GM19193 (cell line): ENCODE results near the gene IL17B.
A peak's percentile ranks its signal among the peaks of the same experiment; 100 is the strongest.

Experiments
- POLR2A ChIP-seq: IDR thresholded peaks from 4 replicates; pipeline ENCODE4 v1.6.1; 2011; ENCODE audit not compliant: insufficient read depth, insufficient read length; ENCODE audit errors: extremely low read depth

IL17B gene

DNA sequence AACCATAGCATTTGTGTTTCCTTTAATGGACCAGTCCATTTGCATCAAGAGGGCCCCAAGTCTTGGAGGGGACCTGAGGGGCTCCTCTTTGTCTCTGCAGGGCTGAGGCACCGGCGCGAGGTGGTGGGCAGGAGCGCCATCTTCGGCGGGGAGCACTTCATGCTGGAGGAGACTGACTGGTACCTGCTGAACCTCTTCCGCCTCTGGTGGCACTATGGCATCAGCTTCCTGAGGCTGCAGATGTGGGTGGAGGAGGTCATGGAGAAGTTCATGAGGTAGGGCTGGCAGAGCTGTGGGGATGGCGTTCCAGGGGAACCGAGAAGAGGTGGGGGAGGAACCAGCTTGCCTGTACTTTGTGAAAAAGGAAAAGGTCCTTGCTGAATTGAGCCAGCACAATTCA, 15.2 kb downstream of the IL17B start:
- TF ChIP-seq POLR2A: no peak

DNA sequence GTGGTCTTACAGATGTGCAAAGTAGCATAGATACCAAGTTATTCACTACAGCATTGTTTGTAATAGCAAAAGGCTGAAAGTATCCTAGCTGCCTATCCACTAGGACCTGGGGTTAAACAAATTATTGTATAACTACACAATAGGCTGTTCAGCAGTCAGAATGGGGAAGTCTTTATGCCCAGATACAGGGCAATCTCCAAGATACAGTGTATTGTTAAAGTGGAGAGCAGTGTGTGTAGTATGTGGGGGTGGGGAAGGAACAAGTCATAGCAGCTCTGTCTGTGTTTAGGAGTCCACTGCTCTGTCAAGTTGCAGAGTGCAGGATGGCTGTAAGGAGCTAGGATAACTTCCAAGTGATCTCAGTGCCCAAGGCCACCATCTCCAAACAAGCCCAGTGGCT, 15.7 kb downstream of the IL17B start:
- no peak for TF ChIP-seq POLR2A

DNA sequence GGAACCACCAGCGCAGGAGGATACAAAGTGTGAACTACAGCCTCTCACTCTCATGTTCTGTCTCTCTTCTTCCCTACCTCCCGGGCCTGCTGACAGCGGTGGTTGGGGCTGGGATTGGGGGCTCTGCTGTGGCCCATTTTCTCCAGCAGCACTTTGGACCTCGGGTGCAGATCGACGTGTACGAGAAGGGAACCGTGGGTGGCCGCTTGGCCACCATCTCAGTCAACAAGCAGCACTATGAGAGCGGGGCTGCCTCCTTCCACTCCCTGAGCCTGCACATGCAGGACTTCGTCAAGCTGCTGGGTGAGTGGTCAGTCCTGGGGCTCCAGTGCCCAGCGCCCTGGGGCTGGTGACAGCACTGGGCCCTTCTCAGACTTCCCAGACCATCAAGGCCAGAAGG, 16.6 kb downstream of the IL17B start:
- TF ChIP-seq POLR2A: no peak

DNA sequence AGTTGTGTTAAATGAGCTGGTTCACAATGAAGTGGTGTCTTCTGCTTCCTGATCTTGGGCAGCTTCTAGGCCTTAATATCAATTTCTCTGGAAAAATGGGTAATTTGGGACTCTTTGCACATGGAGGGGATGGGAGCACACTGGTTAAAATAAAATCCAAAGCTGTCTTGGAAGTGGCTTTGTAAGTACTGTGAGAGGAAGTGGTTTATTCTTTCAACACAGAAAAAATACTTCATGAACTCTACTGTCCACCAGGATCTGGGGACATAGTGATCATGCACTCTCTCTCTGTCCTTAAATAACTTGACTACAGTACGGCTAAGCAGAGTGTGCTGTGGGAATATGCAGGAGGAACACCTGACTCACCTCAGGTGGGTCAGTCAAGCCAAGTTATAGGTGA, 18.8 kb downstream of the IL17B start:
- TF ChIP-seq POLR2A: no peak

DNA sequence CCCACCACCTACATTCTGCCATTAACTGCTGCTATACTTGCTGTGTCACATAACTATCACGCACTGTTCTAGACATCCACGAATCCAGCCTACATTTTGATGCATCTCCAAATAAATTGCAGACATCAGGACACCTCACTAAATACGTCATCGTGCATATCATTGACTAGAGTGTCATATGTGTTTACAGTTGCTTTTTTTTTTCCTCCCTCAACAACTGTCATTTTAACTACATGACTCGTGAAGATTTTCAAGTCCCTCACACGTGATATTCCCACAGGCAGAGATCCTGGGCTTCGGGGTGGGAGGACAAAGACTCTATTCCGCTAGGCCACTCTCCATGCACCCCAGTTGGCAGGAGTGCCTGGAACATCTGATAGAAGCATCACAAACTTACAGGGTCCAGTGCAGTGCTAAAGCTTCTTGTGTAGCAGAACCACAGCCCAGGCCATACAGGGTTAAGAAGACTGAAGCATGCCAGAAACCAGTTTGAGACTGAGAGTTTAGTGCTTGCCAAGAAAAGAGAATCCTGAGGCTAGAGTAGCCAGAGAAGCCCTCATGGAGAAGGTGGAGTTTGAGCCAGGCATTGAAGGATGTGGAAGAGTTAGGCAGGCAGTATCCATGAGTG, 20.1 kb downstream of the IL17B start:
- no peak for TF ChIP-seq POLR2A

DNA sequence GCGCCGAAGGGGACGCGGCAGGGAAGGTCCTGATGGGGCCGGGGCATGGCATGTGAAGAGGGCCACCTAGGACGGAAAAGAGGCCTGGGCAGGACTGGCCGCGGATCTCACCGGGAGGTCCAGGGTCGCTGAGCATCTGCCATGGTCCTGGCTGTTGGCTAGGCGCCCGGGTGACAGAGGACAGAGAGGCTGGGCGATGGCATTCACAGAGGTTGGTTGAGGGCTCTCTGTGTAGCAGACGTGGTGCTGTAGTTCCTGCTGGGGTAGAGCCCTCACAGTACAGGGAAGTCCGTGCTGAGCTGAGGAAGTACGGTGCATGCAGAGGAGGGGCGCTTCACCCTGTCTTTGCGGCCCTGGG, 20.8 kb downstream of the IL17B start:
- no peak for TF ChIP-seq POLR2A

DNA sequence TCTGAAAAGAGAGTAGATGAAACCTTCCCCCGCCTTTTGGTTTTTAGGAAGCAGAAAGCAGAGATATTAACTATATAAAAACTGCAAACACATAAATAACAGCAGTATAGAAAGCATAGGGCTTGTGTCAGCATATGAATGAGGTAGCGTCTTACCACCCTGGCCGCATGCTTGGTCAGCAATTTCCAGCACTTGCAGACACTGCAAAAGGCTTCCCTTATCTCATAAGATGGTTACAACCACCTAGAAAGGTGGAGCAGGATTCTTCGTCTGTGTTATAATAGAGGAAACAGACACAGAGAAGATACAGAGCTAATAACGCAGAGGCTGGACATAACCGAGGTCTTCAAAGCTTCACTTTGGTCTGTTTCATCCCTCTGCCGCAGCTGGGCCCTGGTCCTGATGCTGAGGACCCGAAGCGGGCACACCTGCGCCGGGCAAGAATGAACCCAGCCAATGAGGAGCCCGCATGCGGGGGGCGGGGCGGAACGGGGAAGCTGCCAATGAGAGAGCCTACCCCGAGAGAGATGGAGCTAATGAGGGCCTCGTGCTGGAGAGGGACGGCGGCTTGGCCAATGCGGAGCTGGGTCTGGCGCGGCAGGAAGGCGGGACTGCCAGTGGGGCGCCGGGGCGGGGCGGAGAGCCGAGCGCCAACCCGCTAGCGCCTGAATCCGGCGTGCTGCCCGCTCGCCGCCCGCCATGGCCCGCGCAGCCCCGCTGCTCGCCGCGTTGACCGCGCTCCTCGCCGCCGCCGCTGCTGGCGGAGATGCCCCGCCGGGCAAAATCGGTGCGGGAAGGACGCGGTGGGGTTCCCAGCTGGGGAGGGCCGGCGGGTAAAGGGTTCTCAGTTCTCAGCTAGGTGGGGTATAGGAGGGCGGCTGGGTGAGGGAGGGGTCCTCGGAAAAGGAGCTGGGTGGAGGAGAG, 21.5 kb downstream of the IL17B start, which contains the start of gene PCYOX1L:
PCYOX1L (plus strand) TSS at position 677 of the 924 bp plus-strand sequence; CDS start at position 700, 23 bp downstream.
- TF ChIP-seq POLR2A: peak; percentile 81

DNA sequence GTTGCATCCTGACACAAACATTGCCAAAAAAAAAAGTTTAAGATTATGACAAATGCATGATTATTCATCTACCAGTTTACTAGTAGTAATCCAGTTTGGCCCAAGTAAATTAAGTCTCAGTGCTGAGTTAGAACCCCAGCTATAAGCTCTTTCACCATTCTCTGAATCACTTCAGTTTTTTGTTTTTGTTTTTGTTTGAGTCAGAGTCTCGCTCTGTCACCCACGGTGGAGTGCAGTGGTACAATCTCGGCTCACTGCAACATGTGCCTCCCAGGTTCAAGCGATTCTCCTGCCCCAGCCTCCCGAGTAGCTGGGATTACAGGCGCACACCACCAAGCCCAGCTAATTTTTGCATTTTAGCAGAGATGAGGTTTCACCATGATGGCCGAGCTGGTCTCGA, 22.7 kb downstream of the IL17B start:
- no peak for TF ChIP-seq POLR2A

DNA sequence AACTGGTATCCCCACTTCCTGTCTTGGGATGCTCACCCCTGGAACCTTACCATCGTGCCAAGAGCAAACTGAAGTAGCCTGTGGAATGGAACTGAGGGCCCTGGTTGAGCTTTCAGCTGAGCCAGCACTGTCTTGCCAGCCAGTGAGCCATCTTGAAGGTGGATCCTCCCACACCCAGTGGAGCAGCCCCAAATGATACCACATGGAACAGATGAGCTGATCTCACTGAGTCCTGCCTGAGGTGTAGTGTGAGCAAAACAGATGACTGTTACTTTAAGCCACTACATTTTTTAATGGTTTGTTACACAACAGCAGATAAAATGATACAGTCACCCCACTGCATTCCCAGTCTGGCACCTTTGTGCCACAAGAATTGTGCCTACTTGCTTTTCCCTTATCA, 23.4 kb downstream of the IL17B start:
- no peak for TF ChIP-seq POLR2A

DNA sequence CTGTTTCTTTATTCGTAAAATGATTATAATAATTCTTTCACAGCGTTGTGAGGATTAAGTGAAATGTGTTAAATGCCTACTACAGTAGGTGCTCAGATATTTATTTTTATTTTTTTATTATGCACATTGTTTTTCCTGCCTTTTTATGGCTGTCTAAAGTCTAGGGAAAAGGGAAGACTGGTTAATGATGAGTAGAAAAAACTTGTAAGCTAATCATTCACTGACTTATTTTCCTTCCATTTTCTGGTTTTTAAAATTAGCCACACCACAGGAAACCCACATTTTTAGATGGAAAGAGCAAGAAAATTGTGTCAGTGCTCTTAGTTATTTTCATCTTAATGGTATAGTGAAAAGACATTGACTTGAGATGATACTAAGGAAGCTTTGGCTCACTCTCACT, 25.2 kb downstream of the IL17B start:
- no peak for TF ChIP-seq POLR2A

DNA sequence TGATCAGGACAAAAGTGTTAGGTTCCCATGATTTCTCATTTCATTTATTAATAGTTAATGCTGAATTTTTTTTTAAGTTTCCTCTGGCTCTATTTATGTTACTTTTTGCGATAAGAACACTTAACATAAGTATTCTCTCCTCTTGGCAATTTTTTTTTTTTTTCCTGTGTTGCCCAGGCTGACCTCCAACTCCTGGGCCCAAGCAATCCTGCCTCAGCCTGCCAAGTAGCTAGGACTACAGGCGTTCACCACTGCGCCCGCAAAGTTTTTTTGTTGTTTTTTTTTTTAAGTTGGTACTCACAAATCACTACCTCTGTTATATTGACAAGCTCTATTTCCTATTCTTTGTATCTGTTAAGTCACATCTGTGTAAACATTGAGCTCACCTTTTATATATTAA, 26.9 kb downstream of the IL17B start:
- TF ChIP-seq POLR2A: no peak

DNA sequence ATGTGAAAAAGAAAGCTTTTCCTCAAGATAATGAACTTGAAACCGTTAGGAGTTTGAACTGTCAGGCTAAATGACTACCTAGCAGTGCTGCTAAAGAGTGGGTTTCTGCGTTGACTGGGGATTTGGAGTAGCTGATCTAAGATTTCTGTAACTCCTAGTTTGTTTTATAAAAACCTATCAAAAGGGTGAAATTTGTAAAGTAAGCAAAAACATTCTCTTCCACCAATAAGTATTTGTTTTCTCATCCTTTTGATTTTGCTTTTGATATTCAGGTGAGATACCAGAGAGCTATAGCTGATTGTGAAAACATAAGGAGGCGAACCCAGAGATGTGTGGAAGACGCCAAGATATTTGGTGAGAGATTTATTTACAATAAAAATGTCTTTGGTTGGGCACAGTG, 29.7 kb downstream of the IL17B start:
- TF ChIP-seq POLR2A: no peak

DNA sequence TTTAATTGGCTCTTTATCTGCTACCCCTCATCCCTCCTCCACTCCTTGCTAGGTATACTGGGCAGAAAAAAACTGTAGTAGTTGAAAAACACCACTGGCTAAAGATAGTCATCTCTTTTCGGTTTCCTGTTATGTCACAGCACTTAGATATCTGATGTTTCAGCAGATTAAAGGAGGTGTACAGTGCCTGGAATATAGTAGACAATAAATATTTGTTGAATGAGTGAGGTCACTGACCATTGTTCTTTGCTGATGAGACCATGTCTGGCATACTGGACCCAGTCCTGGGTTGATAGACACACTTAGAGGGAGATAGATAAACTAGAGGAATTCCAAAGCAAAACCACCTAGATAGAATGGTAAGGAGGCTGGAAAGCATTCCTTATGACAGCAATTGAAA, 30.6 kb downstream of the IL17B start:
- no peak for TF ChIP-seq POLR2A

DNA sequence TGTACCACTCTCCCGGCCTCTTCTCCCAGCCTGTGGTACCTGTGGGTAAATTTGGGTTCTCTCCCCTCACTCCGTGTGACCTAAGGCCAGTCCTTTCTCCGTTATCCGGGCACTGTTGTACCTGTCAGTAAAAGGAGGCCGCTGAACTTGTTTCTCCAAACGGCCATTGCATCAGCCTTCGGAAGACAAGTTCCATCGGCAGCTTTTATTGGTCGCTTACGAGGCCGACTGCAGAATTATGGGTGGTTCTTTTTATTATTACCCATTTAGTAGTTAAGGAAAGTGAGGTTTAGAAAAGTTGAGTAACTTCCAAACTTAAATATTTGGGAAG, 33.2 kb downstream of the IL17B start:
- no peak for TF ChIP-seq POLR2A

DNA sequence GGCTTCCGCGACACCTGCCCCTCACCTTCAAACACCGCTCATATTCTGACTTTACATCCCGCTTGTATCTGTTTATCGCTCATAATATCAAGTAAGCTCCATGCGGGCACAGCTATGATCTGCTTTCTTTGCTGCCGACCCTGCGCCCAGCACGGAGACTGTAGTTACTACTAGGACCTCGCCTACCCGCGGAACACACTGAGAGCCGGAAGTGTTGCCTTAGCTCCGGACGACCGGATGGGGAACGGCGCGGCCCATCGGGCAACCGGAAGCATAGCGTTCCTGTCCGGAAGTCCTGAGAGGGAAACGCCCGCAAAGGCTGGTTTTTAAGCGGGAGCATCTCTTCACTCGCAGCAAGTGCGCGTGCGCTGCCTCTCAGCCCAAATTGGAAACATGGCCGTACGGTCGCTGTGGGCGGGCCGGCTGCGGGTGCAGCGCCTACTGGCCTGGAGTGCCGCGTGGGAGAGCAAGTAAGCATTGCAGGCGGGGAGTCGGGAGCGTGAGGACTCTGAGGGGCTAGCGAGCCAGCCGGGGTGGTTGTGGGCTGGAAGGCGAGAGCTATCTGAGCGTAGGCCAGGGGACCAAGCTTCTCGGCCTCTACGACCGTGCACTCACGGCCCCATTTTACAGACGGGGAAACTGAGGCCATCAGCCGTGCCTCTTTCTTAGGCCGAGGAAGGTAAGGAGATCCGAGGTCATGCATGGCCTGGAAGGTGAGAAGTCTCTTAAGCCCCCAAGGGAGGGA, 33.8 kb downstream of the IL17B start, which contains the start of gene GRPEL2:
GRPEL2 (plus strand) TSS at position 353 of the 745 bp plus-strand sequence; CDS start at position 394, 41 bp downstream.
- TF ChIP-seq POLR2A: peak; percentile 90
